GM21515 (cell line): ENCODE results near the gene NUP50.

Source experiments
- ATAC-seq: cut with Tn5 transposase; IDR thresholded peaks from one replicate; pipeline ENCODE4 v1.9.1; 2021; ENCODE audit not compliant: unreplicated experiment

The NUP50 gene

GRCh38 chr22:45192701-45193187 lies 29.0 kb downstream of the NUP50 start:
- ATAC-seq: no peak

GRCh38 chr22:45194686-45195085 lies 31.0 kb downstream of the NUP50 start:
- ATAC-seq: no peak

- ATAC-seq: no peak
These were observed 31.9 kb downstream of the NUP50 start for GRCh38 chr22:45195616-45196015.

GRCh38 chr22:45196308-45196707 lies 32.6 kb downstream of the NUP50 start:
- no peak for ATAC-seq

GRCh38 chr22:45196926-45197605 lies 33.3 kb downstream of the NUP50 start:
- ATAC-seq: no peak

GRCh38 chr22:45197606-45198462 lies 34.1 kb downstream of the NUP50 start:
- ATAC-seq: no peak

- ATAC-seq: no peak
These were observed 34.7 kb downstream of the NUP50 start for GRCh38 chr22:45198463-45198795.

GRCh38 chr22:45199723-45200122 lies 36.0 kb downstream of the NUP50 start:
- no peak for ATAC-seq

- no peak for ATAC-seq
These were observed 36.5 kb downstream of the NUP50 start for GRCh38 chr22:45200230-45200629.

GRCh38 chr22:45200860-45201511 lies 37.3 kb downstream of the NUP50 start:
- ATAC-seq: no peak

- no peak for ATAC-seq
These were observed 38.1 kb downstream of the NUP50 start for GRCh38 chr22:45201678-45202332.

GRCh38 chr22:45202333-45203149 lies 38.8 kb downstream of the NUP50 start:
- ATAC-seq: no peak

- ATAC-seq: no peak
These were observed 39.6 kb downstream of the NUP50 start for GRCh38 chr22:45203150-45203951.

- ATAC-seq: no peak
These were observed 40.5 kb downstream of the NUP50 start for GRCh38 chr22:45204241-45204640.

GRCh38 chr22:45204819-45205218 lies 41.1 kb downstream of the NUP50 start:
- no peak for ATAC-seq

- no peak for ATAC-seq
These were observed 41.7 kb downstream of the NUP50 start for GRCh38 chr22:45205276-45205925.

- ATAC-seq: no peak
These were observed 42.5 kb downstream of the NUP50 start for GRCh38 chr22:45206233-45206632.

GRCh38 chr22:45207533-45207932 lies 43.8 kb downstream of the NUP50 start:
- ATAC-seq: no peak

GRCh38 chr22:45207981-45208664 lies 44.4 kb downstream of the NUP50 start:
- ATAC-seq: no peak
